Psoas muscle (tissue), 8 donors: Measurements from ENCODE around the gene PFKFB2. TPM values are rescaled to one million over a fixed set of nuclear protein-coding genes. Genes with fewer than 3 reads are reported as not detected.

Source experiments
- ATAC-seq, 4 donors: fragments of 200-7000 bp; cut with Tn5 transposase; one replicate each; pipeline ENCODE4 v1.9.1; 2020; ENCODE audit warnings: moderate library complexity in 3 of 4, mild to moderate bottlenecking in 2 of 4
- DNase-seq, 2 donors: peaks; one replicate each; pipeline ENCODE4 v3.0.0-alpha.2; 2020
- H3K27ac ChIP-seq: fragments of 200-600 bp; one replicate; pipeline ENCODE4 v1.8.0; 2022
- H3K27me3 ChIP-seq, 3 donors: fragments of 200-600 bp in 1 of 3; one replicate each; pipeline versions ENCODE4 v1.6.1 to v1.8.0; 2013 to 2022; ENCODE audit warnings: low read length in 2 of 3, mild to moderate bottlenecking in 2 of 3, moderate library complexity in 1 of 3; ENCODE audit not compliant: insufficient read depth in 3 of 3
- H3K36me3 ChIP-seq, 2 donors: fragments of 200-600 bp in 1 of 2; one replicate each; pipeline versions ENCODE4 v1.6.1 to v1.8.0; 2013 to 2022; ENCODE audit warnings: low read depth in 1 of 2, mild to moderate bottlenecking in 1 of 2, moderate library complexity in 1 of 2; ENCODE audit not compliant: insufficient read depth in 1 of 2
- H3K4me1 ChIP-seq: fragments of 200-600 bp; one replicate; pipeline ENCODE4 v1.8.0; 2022
- H3K4me3 ChIP-seq: fragments of 200-600 bp; one replicate; pipeline ENCODE4 v1.8.0; 2022; ENCODE audit warnings: mild to moderate bottlenecking
- H3K9me3 ChIP-seq: fragments of 200-600 bp; one replicate; pipeline ENCODE4 v1.8.0; 2022
- CTCF ChIP-seq: fragments of 200-600 bp; IDR thresholded peaks from one replicate; pipeline ENCODE4 v1.8.0; 2022; ENCODE audit warnings: antibody characterized with exemption
- WGBS, 3 donors: extraction: QIAGEN DNeasy Blood & Tissue Kit; methylation state at CpG; one replicate each; pipeline versions ENCODE4 v1.1.6 to v1.1.7; 2013; 5-methylcytosine and 5-hydroxymethylcytosine counted together
- intact Hi-C, 2 donors: fragments of 100-400 bp; cut with DNase I; formaldehyde crosslinking; loops; one replicate each; pipeline versions ENCODE4 v1.11.0 to v1.14.2; 2022
- polyA plus RNA-seq, 3 donors: library from polyadenylated mRNA; stranded (reverse); fragments of 200-250 nt; gene quantifications; one replicate each; pipeline ENCODE4 v1.2.3, GENCODE V29; 2013
- total RNA-seq, 4 donors: library from RNA; stranded (reverse); fragmentation: NEBNext Ultra II Directional in 2 of 4; extraction: Animal tissue kit (Norgen Biotek cat#: 25700) in 2 of 4; gene quantifications; one replicate each; pipeline versions ENCODE4 v1.2.1 to v1.2.4, GENCODE V29; 2021 to 2023
- donor health status: healthy with polysubstance abuse.
- donor health status: DM: no; HTN: no; CAD: no; lungs with moderate emphysema.
- donor health status: Bipolar disorder and iron deficiency.
- donor health status: healthy.
- donor health status: DM: yes; HTN: yes; CAD: no.
- donor health status: DM: no; HTN: no; CAD: no.
- donor health status: DM: no; HTN: no; CAD: no.
- donor health status: DM: yes; HTN: yes; CAD: no.

Gene PFKFB2
- total and polyA plus RNA-seq, 7 donors = 3.9 to 149 (median 36.0) TPM

- intact Hi-C loops = no loop called here
- ATAC-seq (no peak), DNase-seq (no peak)
- peaks cover 4% of the 10 kb centered on the region for H3K4me1 ChIP-seq
- H3K4me3 ChIP-seq = no peak overlapping the region
- 66 to 77% (median 69%) methylated on average over 4 of the region's 4 CpGs for WGBS, 3 donors
- H3K9me3 ChIP-seq = no peaks in the 10 kb centered on the region
- no peak for TF ChIP-seq CTCF
- no peaks in the 10 kb centered on the region for H3K27me3 ChIP-seq
- peaks cover 2 to 65% of the 10 kb centered on the region in 2 donors for H3K36me3 ChIP-seq
- no peak overlapping the region for H3K27ac ChIP-seq
These were observed 21.1 kb downstream of the PFKFB2 start for GRCh38 chr1:207073906-207074820.

GRCh38 chr1:207076181-207076955 lies 23.3 kb downstream of the PFKFB2 start:
- Histone ChIP-seq H3K9me3 (no peaks in the 10 kb centered on the region), H3K27ac (no peak overlapping the region), H3K36me3 (peaks cover 2 to 57% of the 10 kb centered on the region in 2 donors), H3K27me3 (no peaks in the 10 kb centered on the region), H3K4me1 (peaks cover 4% of the 10 kb centered on the region), H3K4me3 (no peak overlapping the region)
- ATAC-seq (peak in 3 of 4 donors; percentile 14 to 51 (median 41)), DNase-seq (no peak)
- 51 to 66% (median 56%) methylated on average over 5 of the region's 5 CpGs for WGBS, 3 donors
- TF ChIP-seq CTCF = no peak
- intact Hi-C loops = loop anchor here in 1 of 2 donors (5.0 kb wide), 2 partner anchors 149 to 164 kb away; no protein-coding TSS in a partner anchor

- peaks cover 4% of the 10 kb centered on the region for H3K4me1 ChIP-seq
- no peaks in the 10 kb centered on the region for H3K9me3 ChIP-seq
- H3K27ac ChIP-seq = peak overlapping the region; percentile 24
- peaks cover under 1 to 50% of the 10 kb centered on the region in 2 donors for H3K36me3 ChIP-seq
- H3K27me3 ChIP-seq = no peaks in the 10 kb centered on the region
- DNase-seq (no peak), ATAC-seq (no peak)
- H3K4me3 ChIP-seq = no peak overlapping the region
- no peak for TF ChIP-seq CTCF
- intact Hi-C loops = loop anchor here in 1 of 2 donors (5.0 kb wide), 2 partner anchors 150 to 165 kb away; no protein-coding TSS in a partner anchor
- WGBS, 3 donors = 87 to 98% (median 92%) methylated on average over 1 of the region's 1 CpG
These were observed 23.9 kb downstream of the PFKFB2 start for GRCh38 chr1:207077012-207077411.

GRCh38 chr1:207077470-207078377 lies 24.6 kb downstream of the PFKFB2 start:
- Histone ChIP-seq H3K36me3 (peaks cover 0 to 43% of the 10 kb centered on the region in 2 donors), H3K9me3 (no peaks in the 10 kb centered on the region)

More at GRCh38 chr1:207077470-207078377, 24.6 kb downstream of the PFKFB2 start:
- Histone ChIP-seq H3K27ac (peak overlapping the region; percentile 24), H3K27me3 (no peaks in the 10 kb centered on the region), H3K4me1 (peaks cover 4% of the 10 kb centered on the region), H3K4me3 (no peak overlapping the region)
- WGBS, 3 donors = 35 to 48% (median 35%) methylated on average over 6 of the region's 6 CpGs
- intact Hi-C loops = loop anchor here in 1 of 2 donors (2.0 to 5.0 kb wide), 3 partner anchors 29 to 165 kb away; no protein-coding TSS in a partner anchor
- DNase-seq (no peak), ATAC-seq (peak; percentile 72 to 91 (median 84))
- peak; percentile 90 for TF ChIP-seq CTCF
